HG03280 (cell line): ENCODE measurements around the gene OR10T2.
"Not testable (repeated sequence)": the region's sequence is repeated elsewhere in the genome, so short reads cannot be mapped to it uniquely, and the experiment has no call there.

Source experiments
- ATAC-seq: cut with Tn5 transposase; IDR thresholded peaks from one replicate; pipeline ENCODE4 v1.9.1; 2021; ENCODE audit warnings: mild to moderate bottlenecking, moderate library complexity; ENCODE audit not compliant: unreplicated experiment

The OR10T2 gene

GRCh38 chr1:158357441-158357840 lies 41.8 kb downstream of the OR10T2 start:
- no peak for ATAC-seq

GRCh38 chr1:158356616-158357015 lies 42.6 kb downstream of the OR10T2 start:
- ATAC-seq: no peak

DNA sequence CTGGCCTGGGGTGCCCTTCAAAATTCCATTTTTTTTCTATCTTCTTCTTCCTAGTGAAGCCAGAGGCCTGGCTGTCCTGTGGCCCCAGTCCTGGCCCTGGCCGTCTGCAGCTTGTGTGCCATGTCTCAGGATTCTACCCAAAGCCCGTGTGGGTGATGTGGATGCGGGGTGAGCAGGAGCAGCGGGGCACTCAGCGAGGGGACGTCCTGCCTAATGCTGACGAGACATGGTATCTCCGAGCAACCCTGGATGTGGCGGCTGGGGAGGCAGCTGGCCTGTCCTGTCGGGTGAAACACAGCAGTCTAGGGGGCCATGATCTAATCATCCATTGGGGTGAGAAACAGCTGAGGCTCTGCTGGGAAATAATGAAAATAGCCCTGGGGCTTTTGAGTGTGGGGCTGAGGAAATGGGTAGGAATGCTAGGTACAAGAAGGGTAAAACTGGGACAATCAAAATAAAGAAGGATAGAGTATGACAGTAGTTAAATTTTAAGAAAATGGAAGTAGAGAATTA lies 43.4 kb downstream of the OR10T2 start:
- no peak for ATAC-seq

GRCh38 chr1:158354255-158354654 lies 45.0 kb downstream of the OR10T2 start:
- ATAC-seq: no peak

- no peak for ATAC-seq
Observed at GRCh38 chr1:158353303-158354075, 45.8 kb downstream of the OR10T2 start, which contains the start of gene CD1E. Gene CD1E (plus strand): TSS chr1:158353894. CDS start chr1:158353989, 95 bp downstream.

- not testable (repeated sequence) for ATAC-seq
Observed at GRCh38 chr1:158348946-158349345, 50.3 kb downstream of the OR10T2 start.
